Cardiac muscle cell (in vitro differentiated cells and primary cell): Measurements from ENCODE around the gene PFKM. TPM values are rescaled to one million over a fixed set of nuclear protein-coding genes. Genes with fewer than 3 reads are reported as not detected.
A peak's percentile ranks its signal among the peaks of the same experiment; 100 is the strongest.

Experiments used
- DNase-seq, 2 donors: peaks; one replicate each; pipeline versions ENCODE4 v3.0.0 to v3.0.0-alpha.2; 2010 to 2017; ENCODE audit warnings: low read depth in 1 of 2, low spot score in 1 of 2
- H3K27ac ChIP-seq: fragments of 200-600 bp; sonication (generic); 2 replicates; pipeline ENCODE4 v1.5.1; 2016
- H3K27me3 ChIP-seq: fragments of 200-600 bp; sonication (generic); 2 replicates; pipeline ENCODE4 v1.6.0; 2016; ENCODE audit warnings: control low read depth
- H3K36me3 ChIP-seq: fragments of 200-600 bp; sonication (generic); 2 replicates; pipeline ENCODE4 v1.5.1; 2016; ENCODE audit warnings: control low read depth
- H3K4me1 ChIP-seq: fragments of 200-600 bp; sonication (generic); 2 replicates; pipeline ENCODE4 v1.8.1; 2017; ENCODE audit warnings: low read depth, mild to moderate bottlenecking, mixed run types
- H3K4me3 ChIP-seq: fragments of 200-600 bp; sonication (generic); 2 replicates; pipeline ENCODE4 v1.5.1; 2016; ENCODE audit warnings: mild to moderate bottlenecking
- H3K9me3 ChIP-seq: fragments of 200-600 bp; sonication (generic); 2 replicates; pipeline ENCODE4 v1.5.1; 2017; ENCODE audit warnings: low read depth, mild to moderate bottlenecking, control low read depth
- polyA plus RNA-seq: library from polyadenylated mRNA; unstranded; fragments of >200 nt; fragmentation: Nextera tagmentation; extraction: Ambion mirVana; gene quantifications from 2 replicates; pipeline ENCODE4 v1.2.1, GENCODE V29; 2016
- total RNA-seq: library from RNA; depleted of rRNA; stranded (reverse); fragments of >200 nt; gene quantifications from 2 replicates; pipeline ENCODE4 v1.2.3, GENCODE V29; 2016
- TF ChIP-seq, protein P1 (sequence below): IDR thresholded peaks from 2 replicates; pipeline ENCODE4 v1.5.1; 2012; ENCODE audit warnings: low read depth, mild to moderate bottlenecking, low read length

PFKM gene
- total and polyA plus RNA-seq, 2 experiments from 2014 or later, result 152 to 163 TPM

GRCh38 chr12:48084066-48084465 lies 35.1 kb upstream of the PFKM start:
- H3K36me3 ChIP-seq, result peaks cover 39% of the 10 kb centered on the region
- no peaks in the 10 kb centered on the region for H3K4me1 ChIP-seq
- no peaks in the 10 kb centered on the region for H3K9me3 ChIP-seq
- peak in 1 of 2 donors; percentile 53 for DNase-seq
- H3K27me3 ChIP-seq, result no peaks in the 10 kb centered on the region
- no peak overlapping the region for H3K4me3 ChIP-seq
- TF ChIP-seq, protein P1, sequence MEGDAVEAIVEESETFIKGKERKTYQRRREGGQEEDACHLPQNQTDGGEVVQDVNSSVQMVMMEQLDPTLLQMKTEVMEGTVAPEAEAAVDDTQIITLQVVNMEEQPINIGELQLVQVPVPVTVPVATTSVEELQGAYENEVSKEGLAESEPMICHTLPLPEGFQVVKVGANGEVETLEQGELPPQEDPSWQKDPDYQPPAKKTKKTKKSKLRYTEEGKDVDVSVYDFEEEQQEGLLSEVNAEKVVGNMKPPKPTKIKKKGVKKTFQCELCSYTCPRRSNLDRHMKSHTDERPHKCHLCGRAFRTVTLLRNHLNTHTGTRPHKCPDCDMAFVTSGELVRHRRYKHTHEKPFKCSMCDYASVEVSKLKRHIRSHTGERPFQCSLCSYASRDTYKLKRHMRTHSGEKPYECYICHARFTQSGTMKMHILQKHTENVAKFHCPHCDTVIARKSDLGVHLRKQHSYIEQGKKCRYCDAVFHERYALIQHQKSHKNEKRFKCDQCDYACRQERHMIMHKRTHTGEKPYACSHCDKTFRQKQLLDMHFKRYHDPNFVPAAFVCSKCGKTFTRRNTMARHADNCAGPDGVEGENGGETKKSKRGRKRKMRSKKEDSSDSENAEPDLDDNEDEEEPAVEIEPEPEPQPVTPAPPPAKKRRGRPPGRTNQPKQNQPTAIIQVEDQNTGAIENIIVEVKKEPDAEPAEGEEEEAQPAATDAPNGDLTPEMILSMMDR, result peak; percentile 33
- H3K27ac ChIP-seq, result no peak overlapping the region

DNA sequence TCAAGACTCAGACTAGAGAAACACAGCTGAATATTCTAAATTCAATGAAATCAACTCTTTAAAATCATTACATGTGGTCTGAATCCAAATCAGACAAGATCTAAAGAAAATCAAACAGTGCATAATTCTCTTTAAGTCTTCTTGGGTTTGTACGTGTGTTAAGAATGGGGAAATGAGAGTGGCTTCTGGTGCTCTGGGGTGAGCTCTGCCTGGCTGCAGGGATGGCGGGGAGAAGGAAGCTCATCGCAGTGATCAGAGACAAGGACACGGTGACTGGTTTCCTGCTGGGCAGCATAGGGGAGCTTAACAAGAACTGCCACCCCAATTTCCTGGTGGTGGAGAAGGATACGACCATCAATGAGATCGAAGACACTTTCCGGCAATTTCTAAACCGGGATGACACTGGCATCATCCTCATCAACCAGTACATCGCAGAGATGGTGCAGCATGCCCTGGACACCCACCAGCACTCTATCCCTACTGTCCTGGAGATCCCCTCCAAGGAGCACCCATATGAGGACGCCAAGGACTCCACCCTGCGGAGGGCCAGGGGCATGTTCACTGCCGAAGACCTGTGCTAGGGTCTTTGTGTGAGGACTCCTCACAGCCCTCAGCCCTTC lies 34.2 kb upstream of the PFKM start:
- Histone ChIP-seq H3K36me3 (peaks cover 40% of the 10 kb centered on the region), H3K9me3 (no peaks in the 10 kb centered on the region), H3K27me3 (no peaks in the 10 kb centered on the region), H3K27ac (no peak overlapping the region), H3K4me1 (no peaks in the 10 kb centered on the region), H3K4me3 (no peak overlapping the region)
- no peak for DNase-seq
- TF ChIP-seq, protein P1, result no peak

DNA sequence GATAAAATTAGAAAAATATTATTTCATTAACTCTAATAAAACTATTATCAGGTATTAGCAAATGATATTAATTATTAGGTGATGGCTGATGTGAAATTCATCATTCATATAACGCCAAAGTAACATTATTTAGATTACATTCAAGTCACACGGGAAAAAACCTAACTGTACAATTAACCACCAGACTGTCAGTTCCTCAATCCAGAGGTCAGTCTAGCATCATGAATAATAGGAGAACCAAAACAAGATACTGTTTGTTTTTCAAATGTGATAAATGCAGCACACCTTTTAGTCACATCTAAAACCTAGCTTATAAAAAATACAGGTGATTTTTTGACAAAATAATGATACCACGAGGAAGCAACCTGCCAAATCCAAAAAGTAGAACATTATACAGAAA lies 32.8 kb upstream of the PFKM start:
- Histone ChIP-seq H3K9me3 (no peaks in the 10 kb centered on the region), H3K27me3 (no peaks in the 10 kb centered on the region), H3K4me1 (no peaks in the 10 kb centered on the region), H3K27ac (no peak overlapping the region), H3K36me3 (peaks cover 37% of the 10 kb centered on the region), H3K4me3 (no peak overlapping the region)
- TF ChIP-seq, protein P1, result no peak
- DNase-seq, result no peak

GRCh38 chr12:48092611-48093010 lies 26.6 kb upstream of the PFKM start:
- Histone ChIP-seq H3K27ac (no peak overlapping the region), H3K4me1 (no peaks in the 10 kb centered on the region), H3K4me3 (no peak overlapping the region), H3K9me3 (no peaks in the 10 kb centered on the region), H3K27me3 (no peaks in the 10 kb centered on the region), H3K36me3 (peaks cover 48% of the 10 kb centered on the region)
- DNase-seq, result peak in 1 of 2 donors; percentile 38
- TF ChIP-seq, protein P1, result no peak

GRCh38 chr12:48104531-48104930 lies 14.6 kb upstream of the PFKM start:
- Histone ChIP-seq H3K4me1 (peaks cover 12% of the 10 kb centered on the region), H3K36me3 (no peaks in the 10 kb centered on the region), H3K27ac (no peak overlapping the region), H3K4me3 (peak overlapping the region; percentile 95), H3K27me3 (peaks cover 2% of the 10 kb centered on the region), H3K9me3 (no peaks in the 10 kb centered on the region)
- TF ChIP-seq, protein P1, result no peak
- no peak for DNase-seq
